A549 (cell line): ENCODE results near the gene NPLOC4. TPM values are rescaled to one million over a fixed set of nuclear protein-coding genes. Genes with fewer than 3 reads are reported as not detected.
A peak's percentile ranks its signal among the peaks of the same experiment; 100 is the strongest.

Experiments used
- ATOH8 ChIP-seq: fragments of 250-450 bp; sonication (Bioruptor Pico); IDR thresholded peaks from 2 replicates; pipeline ENCODE4 v1.5.0; 2020; ENCODE audit warnings: low read depth, mild to moderate bottlenecking, moderate library complexity
- BCL3 ChIP-seq: fragments of >200 bp; sonication (Bioruptor Twin); formaldehyde crosslinking; IDR thresholded peaks from 3 replicates; pipeline ENCODE4 v1.6.1; 2016
- CBX2 ChIP-seq: fragments of 200-600 bp; sonication (generic); IDR thresholded peaks from 2 replicates; pipeline ENCODE4 v1.6.1; 2016; ENCODE audit warnings: low read depth, mild to moderate bottlenecking, borderline replicate concordance
- CBX8 ChIP-seq: fragments of 200-600 bp; sonication (generic); IDR thresholded peaks from 2 replicates; pipeline ENCODE4 v1.6.1; 2016
- CEBPB ChIP-seq, 2 experiments: fragments of >200 bp in 1 of 2; sonication (Bioruptor Twin) in 1 of 2; formaldehyde crosslinking in 1 of 2; IDR thresholded peaks; 2 replicates each; pipeline ENCODE4 v1.6.1; 2012 to 2016
- CHD4 ChIP-seq: fragments of 200-600 bp; sonication (generic); IDR thresholded peaks from 2 replicates; pipeline ENCODE4 v1.6.1; 2016; ENCODE audit warnings: antibody characterized with exemption, mild to moderate bottlenecking, borderline replicate concordance
- CTCF ChIP-seq: fragments of >200 bp; sonication (Bioruptor Twin); formaldehyde crosslinking; IDR thresholded peaks from 3 replicates; pipeline ENCODE4 v1.5.1; 2016
- E2F6 ChIP-seq: IDR thresholded peaks from 2 replicates; pipeline ENCODE4 v1.6.1; 2012; ENCODE audit warnings: low read depth, borderline replicate concordance
- ELK1 ChIP-seq: fragments of 150-350 bp; IDR thresholded peaks from 2 replicates; pipeline ENCODE4 v1.6.1; 2014; ENCODE audit warnings: low read depth, mild to moderate bottlenecking, low read length
- EP300 ChIP-seq, 2 experiments: fragments of >200 bp; sonication (Bioruptor Twin); formaldehyde crosslinking; IDR thresholded peaks; 2 replicates in 1 of 2; 3 replicates in 1 of 2; pipeline ENCODE4 v1.6.1; 2016 to 2017
- FOSB ChIP-seq: fragments of 250-450 bp; sonication (Bioruptor Pico); IDR thresholded peaks from 2 replicates; pipeline ENCODE4 v1.5.0; 2020; ENCODE audit warnings: mild to moderate bottlenecking, moderate library complexity
- FOSL2 ChIP-seq, 2 experiments: fragments of 450-650 bp in 1 of 2; fragments of >200 bp in 1 of 2; sonication (Bioruptor Twin) in 1 of 2; formaldehyde crosslinking; IDR thresholded peaks; 2 replicates each; pipeline versions ENCODE4 v1.5.0 to v1.6.1; 2016 to 2020; ENCODE audit warnings: mild to moderate bottlenecking in 1 of 2, moderate library complexity in 1 of 2
- GATA3 ChIP-seq: IDR thresholded peaks from 2 replicates; pipeline ENCODE4 v1.6.1; 2012; ENCODE audit warnings: borderline replicate concordance
- HDAC2 ChIP-seq: fragments of 200-600 bp; sonication (generic); IDR thresholded peaks from 2 replicates; pipeline ENCODE4 v1.6.1; 2016
- HES2 ChIP-seq: fragments of >200 bp; sonication (Bioruptor Twin); formaldehyde crosslinking; IDR thresholded peaks from 2 replicates; pipeline ENCODE4 v1.6.1; 2016
- HEYL ChIP-seq: fragments of 250-450 bp; sonication (Bioruptor Pico); IDR thresholded peaks from 2 replicates; pipeline ENCODE4 v1.8.0; 2021; ENCODE audit warnings: mild to moderate bottlenecking, moderate library complexity
- HMGXB4 ChIP-seq: fragments of 250-450 bp; sonication (Bioruptor Pico); IDR thresholded peaks from 2 replicates; pipeline ENCODE4 v1.5.0; 2021; ENCODE audit warnings: mild to moderate bottlenecking, moderate library complexity, borderline replicate concordance
- HOXA7 ChIP-seq: fragments of 250-450 bp; sonication (Bioruptor Pico); IDR thresholded peaks from 2 replicates; pipeline ENCODE4 v1.5.0; 2020; ENCODE audit warnings: mild to moderate bottlenecking, moderate library complexity
- HOXB13 ChIP-seq: fragments of 250-450 bp; sonication (Bioruptor Pico); IDR thresholded peaks from 2 replicates; pipeline ENCODE4 v1.5.0; 2020; ENCODE audit warnings: low read depth, mild to moderate bottlenecking, moderate library complexity
- JUNB ChIP-seq: fragments of >200 bp; sonication (Bioruptor Twin); formaldehyde crosslinking; IDR thresholded peaks from 2 replicates; pipeline ENCODE4 v1.6.1; 2016
- KDM5A ChIP-seq: fragments of 200-600 bp; sonication (generic); IDR thresholded peaks from 2 replicates; pipeline ENCODE4 v1.6.1; 2016; ENCODE audit warnings: antibody characterized with exemption, mild to moderate bottlenecking
- PHF8 ChIP-seq: fragments of 200-600 bp; sonication (generic); IDR thresholded peaks from 2 replicates; pipeline ENCODE4 v1.6.1; 2016; ENCODE audit warnings: low read depth, mild to moderate bottlenecking, antibody characterized with exemption, moderate library complexity, borderline replicate concordance
- RAD21 ChIP-seq, 2 experiments: fragments of >200 bp in 1 of 2; sonication (Bioruptor Twin) in 1 of 2; formaldehyde crosslinking in 1 of 2; IDR thresholded peaks in 1 of 2; conservative IDR thresholded peaks in 1 of 2; 2 replicates in 1 of 2; 3 replicates in 1 of 2; pipeline ENCODE4 v1.6.1; 2012 to 2018; ENCODE audit warnings: inconsistent platforms in 1 of 2
- RARB ChIP-seq: fragments of 250-450 bp; sonication (Bioruptor Pico); IDR thresholded peaks from 2 replicates; pipeline ENCODE4 v1.8.0; 2021; ENCODE audit warnings: mild to moderate bottlenecking, moderate library complexity
- RCOR1 ChIP-seq: fragments of 150-350 bp; IDR thresholded peaks from 2 replicates; pipeline ENCODE4 v1.6.1; 2014; ENCODE audit warnings: antibody characterized with exemption, low read length, low read depth
- RFX5 ChIP-seq: fragments of 450-650 bp; IDR thresholded peaks from 2 replicates; pipeline ENCODE4 v1.7.1; 2014; ENCODE audit warnings: antibody characterized with exemption, mild to moderate bottlenecking, moderate library complexity
- SMC3 ChIP-seq: fragments of >200 bp; sonication (Bioruptor Twin); formaldehyde crosslinking; IDR thresholded peaks from 3 replicates; pipeline ENCODE4 v1.6.1; 2018; ENCODE audit warnings: inconsistent platforms
- TFCP2L1 ChIP-seq: fragments of 250-450 bp; sonication (Bioruptor Pico); IDR thresholded peaks from 2 replicates; pipeline ENCODE4 v1.5.0; 2021; ENCODE audit warnings: mild to moderate bottlenecking
- TP53 ChIP-seq: fragments of 250-450 bp; sonication (Bioruptor Pico); IDR thresholded peaks from 2 replicates; pipeline ENCODE4 v1.5.0; 2021; ENCODE audit warnings: mild to moderate bottlenecking, moderate library complexity
- USF2 ChIP-seq: fragments of 450-650 bp; IDR thresholded peaks from 2 replicates; pipeline ENCODE4 v1.6.1; 2014; ENCODE audit warnings: antibody characterized with exemption
- ZC3H11A ChIP-seq: fragments of 450-650 bp; IDR thresholded peaks from 2 replicates; pipeline ENCODE4 v1.6.1; 2014; ENCODE audit warnings: antibody characterized with exemption, mild to moderate bottlenecking
- ZFP36 ChIP-seq: fragments of 450-650 bp; IDR thresholded peaks from 2 replicates; pipeline ENCODE4 v1.6.1; 2014; ENCODE audit warnings: borderline replicate concordance; ENCODE audit not compliant: partially characterized antibody
- ZNF302 ChIP-seq: fragments of 250-450 bp; sonication (Bioruptor Pico); IDR thresholded peaks from 2 replicates; pipeline ENCODE4 v1.9.0; 2021; ENCODE audit warnings: inconsistent platforms, mild to moderate bottlenecking, moderate library complexity
- ZSCAN20 ChIP-seq: fragments of 250-450 bp; sonication (Bioruptor Pico); IDR thresholded peaks from 2 replicates; pipeline ENCODE4 v1.8.0; 2022; ENCODE audit warnings: mild to moderate bottlenecking, moderate library complexity
- polyA plus RNA-seq, 4 experiments: library from polyadenylated mRNA; depleted of rRNA in 3 of 4; stranded (reverse); fragments of >200 nt; fragmentation: RNase III in 1 of 4; extraction: RNeasy Plus Mini Kit Qiagen cat#74134 plus additional on column Dnase treatment in 1 of 4; gene quantifications; 2 replicates in 3 of 4; 3 replicates in 1 of 4; pipeline ENCODE4 v1.2.3, GENCODE V29; 2011 to 2017

NPLOC4 gene
- polyA plus RNA-seq, 2 of the 4 experiments (the other 2 are of a cell fraction), result 98.5 to 101 TPM

GRCh38 chr17:81514739-81515529, 122.0 kb downstream of the NPLOC4 start (continued):
- TF ChIP-seq FOSL2 (IDR thresholded peaks at IDR 0.05) (peak; percentile 50), FOSL2 (CRISPR knock-in tag; IDR thresholded peaks at IDR 0.05) (peak; percentile 88), ZC3H11A (no peak), RFX5 (no peak), BCL3 (0 out of 3 replicates have a peak, but pooled peaks have one; percentile 18), USF2 (no peak), FOSB (CRISPR knock-in tag) (no peak), EP300 (IDR thresholded peaks at IDR 0.05) (peak in 1 of 2 experiments; percentile 22; a peak in 1 of 5 replicates), ZFP36 (no peak), HES2 (no peak), HMGXB4 (CRISPR knock-in tag) (0 out of 2 replicates have a peak, but pooled peaks have one; percentile 67), TFCP2L1 (peak; percentile 55; the same call in 1 of the 2 replicates), CBX2 (no peak), HOXB13 (no peak), GATA3 (no peak), RCOR1 (no peak), SMC3 (no peak), ELK1 (no peak), ZNF302 (CRISPR knock-in tag) (no peak), TP53 (CRISPR knock-in tag) (0 out of 2 replicates have a peak, but pooled peaks have one; percentile 65), CTCF (no peak), CEBPB (IDR thresholded peaks at IDR 0.05) (no peak), PHF8 (peak; percentile 37; the same call in 1 of the 2 replicates), CHD4 (no peak), CBX8 (no peak), KDM5A (no peak), JUNB (no peak), E2F6 (no peak), HOXA7 (no peak), HEYL (CRISPR knock-in tag) (no peak), RARB (no peak), ATOH8 (CRISPR knock-in tag) (no peak), HDAC2 (no peak), RAD21 (conservative IDR thresholded peaks at IDR 0.05 in 1 of 2, IDR thresholded peaks at IDR 0.05 in 1 of 2) (no peak), ZSCAN20 (CRISPR knock-in tag) (no peak)
- TF ChIP-seq, all 56 proteins: peak for 12
